Epithelial cell of esophagus (primary cell): ENCODE measurements around the gene IPCEF1.
A peak's percentile ranks its signal among the peaks of the same experiment; 100 is the strongest.

ENCODE experiments used
- DNase-seq: peaks from one replicate; pipeline ENCODE4 v3.0.0; 2010; ENCODE audit warnings: low read depth
- H3K4me3 ChIP-seq: 2 replicates; pipeline ENCODE4 v1.5.1; 2011; ENCODE audit warnings: mild to moderate bottlenecking, low read length, control low read depth
- TF ChIP-seq, protein P1 (sequence below): IDR thresholded peaks from 2 replicates; pipeline ENCODE4 v1.5.1; 2011; ENCODE audit warnings: low read depth, mild to moderate bottlenecking, low read length, control low read depth, inconsistent platforms; ENCODE audit not compliant: insufficient read depth; ENCODE audit errors: missing control alignments

The IPCEF1 gene

GRCh38 chr6:154106251-154106650 is 250.4 kb downstream of the IPCEF1 start:
- DNase-seq, result peak; percentile 52
- TF ChIP-seq, protein P1, sequence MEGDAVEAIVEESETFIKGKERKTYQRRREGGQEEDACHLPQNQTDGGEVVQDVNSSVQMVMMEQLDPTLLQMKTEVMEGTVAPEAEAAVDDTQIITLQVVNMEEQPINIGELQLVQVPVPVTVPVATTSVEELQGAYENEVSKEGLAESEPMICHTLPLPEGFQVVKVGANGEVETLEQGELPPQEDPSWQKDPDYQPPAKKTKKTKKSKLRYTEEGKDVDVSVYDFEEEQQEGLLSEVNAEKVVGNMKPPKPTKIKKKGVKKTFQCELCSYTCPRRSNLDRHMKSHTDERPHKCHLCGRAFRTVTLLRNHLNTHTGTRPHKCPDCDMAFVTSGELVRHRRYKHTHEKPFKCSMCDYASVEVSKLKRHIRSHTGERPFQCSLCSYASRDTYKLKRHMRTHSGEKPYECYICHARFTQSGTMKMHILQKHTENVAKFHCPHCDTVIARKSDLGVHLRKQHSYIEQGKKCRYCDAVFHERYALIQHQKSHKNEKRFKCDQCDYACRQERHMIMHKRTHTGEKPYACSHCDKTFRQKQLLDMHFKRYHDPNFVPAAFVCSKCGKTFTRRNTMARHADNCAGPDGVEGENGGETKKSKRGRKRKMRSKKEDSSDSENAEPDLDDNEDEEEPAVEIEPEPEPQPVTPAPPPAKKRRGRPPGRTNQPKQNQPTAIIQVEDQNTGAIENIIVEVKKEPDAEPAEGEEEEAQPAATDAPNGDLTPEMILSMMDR, result no peak
- no peak overlapping the region for H3K4me3 ChIP-seq
